Cardiac fibroblast (primary cell): ENCODE results near the gene SULT1C3.

Experiments
- DNase-seq, 2 donors: peaks; one replicate each; pipeline versions ENCODE4 v3.0.0 to v3.0.0-alpha.2; 2010; ENCODE audit warnings: low read depth in 2 of 2
- H3K4me3 ChIP-seq, 2 donors: replicated peaks in 1 of 2; 1 replicate in 1 of 2; 2 replicates in 1 of 2; pipeline ENCODE4 v1.5.1; 2011; ENCODE audit warnings: low read depth in 2 of 2, low read length in 2 of 2, mild to moderate bottlenecking in 2 of 2, moderate library complexity in 1 of 2
- TF ChIP-seq, protein P1 (sequence below): IDR thresholded peaks from one replicate; pipeline ENCODE4 v1.5.1; 2011; ENCODE audit warnings: low read depth, mild to moderate bottlenecking, low read length, inconsistent platforms

The SULT1C3 gene

GRCh38 chr2:108309903-108310302 lies 70.1 kb downstream of the SULT1C3 start:
- DNase-seq = no peak
- H3K4me3 ChIP-seq = no peak overlapping the region
- TF ChIP-seq, protein P1, sequence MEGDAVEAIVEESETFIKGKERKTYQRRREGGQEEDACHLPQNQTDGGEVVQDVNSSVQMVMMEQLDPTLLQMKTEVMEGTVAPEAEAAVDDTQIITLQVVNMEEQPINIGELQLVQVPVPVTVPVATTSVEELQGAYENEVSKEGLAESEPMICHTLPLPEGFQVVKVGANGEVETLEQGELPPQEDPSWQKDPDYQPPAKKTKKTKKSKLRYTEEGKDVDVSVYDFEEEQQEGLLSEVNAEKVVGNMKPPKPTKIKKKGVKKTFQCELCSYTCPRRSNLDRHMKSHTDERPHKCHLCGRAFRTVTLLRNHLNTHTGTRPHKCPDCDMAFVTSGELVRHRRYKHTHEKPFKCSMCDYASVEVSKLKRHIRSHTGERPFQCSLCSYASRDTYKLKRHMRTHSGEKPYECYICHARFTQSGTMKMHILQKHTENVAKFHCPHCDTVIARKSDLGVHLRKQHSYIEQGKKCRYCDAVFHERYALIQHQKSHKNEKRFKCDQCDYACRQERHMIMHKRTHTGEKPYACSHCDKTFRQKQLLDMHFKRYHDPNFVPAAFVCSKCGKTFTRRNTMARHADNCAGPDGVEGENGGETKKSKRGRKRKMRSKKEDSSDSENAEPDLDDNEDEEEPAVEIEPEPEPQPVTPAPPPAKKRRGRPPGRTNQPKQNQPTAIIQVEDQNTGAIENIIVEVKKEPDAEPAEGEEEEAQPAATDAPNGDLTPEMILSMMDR = no peak
